GM12878 (cell line): ENCODE data around the gene EIF2D. TPM values are rescaled to one million over a fixed set of nuclear protein-coding genes. Genes with fewer than 3 reads are reported as not detected.
A peak's percentile ranks its signal among the peaks of the same experiment; 100 is the strongest.

ENCODE experiments used
- BMI1 ChIP-seq: fragments of 450-650 bp; IDR thresholded peaks from 2 replicates; pipeline ENCODE4 v1.6.1; 2016; ENCODE audit warnings: mild to moderate bottlenecking, moderate library complexity, borderline replicate concordance
- DPF2 ChIP-seq: fragments of 450-650 bp; IDR thresholded peaks from 2 replicates; pipeline ENCODE4 v1.6.1; 2017; ENCODE audit warnings: mild to moderate bottlenecking
- FOS ChIP-seq: IDR thresholded peaks from 3 replicates; pipeline ENCODE4 v1.6.1; 2011; ENCODE audit warnings: borderline replicate concordance; ENCODE audit not compliant: insufficient read length; ENCODE audit errors: extremely low read depth
- GATAD2B ChIP-seq: fragments of 450-650 bp; conservative IDR thresholded peaks from 2 replicates; pipeline ENCODE4 v1.6.1; 2017; ENCODE audit warnings: low read depth, mild to moderate bottlenecking, moderate library complexity
- HCFC1 ChIP-seq: fragments of 150-350 bp; IDR thresholded peaks from 2 replicates; pipeline ENCODE4 v1.6.1; 2014; ENCODE audit warnings: low read length
- IRF4 ChIP-seq: IDR thresholded peaks from 2 replicates; pipeline ENCODE4 v1.6.1; 2011; ENCODE audit warnings: low read depth, low read length
- JUNB ChIP-seq: IDR thresholded peaks from 2 replicates; pipeline ENCODE4 v1.6.1; 2016; ENCODE audit warnings: antibody characterized with exemption, mild to moderate bottlenecking
- NBN ChIP-seq: fragments of 450-650 bp; IDR thresholded peaks from 2 replicates; pipeline ENCODE4 v1.6.1; 2016
- NFYA ChIP-seq: IDR thresholded peaks from 2 replicates; pipeline ENCODE4 v1.6.1; 2011; ENCODE audit warnings: low read depth, mild to moderate bottlenecking, low read length, improper control_type of control experiment, borderline replicate concordance
- NKRF ChIP-seq: fragments of 450-650 bp; conservative IDR thresholded peaks from 2 replicates; pipeline ENCODE4 v1.6.1; 2017; ENCODE audit warnings: mild to moderate bottlenecking, moderate library complexity
- NR2C2 ChIP-seq: IDR thresholded peaks from 2 replicates; pipeline ENCODE4 v1.6.1; 2011; ENCODE audit warnings: borderline replicate concordance, low read depth; ENCODE audit not compliant: control insufficient read depth, insufficient read length
- PAX5 ChIP-seq: IDR thresholded peaks from 2 replicates; pipeline ENCODE4 v1.6.1; 2011; ENCODE audit warnings: low read depth, low read length, borderline replicate concordance
- PAX8 ChIP-seq: fragments of 450-650 bp; IDR thresholded peaks from 2 replicates; pipeline ENCODE4 v1.6.1; 2017; ENCODE audit warnings: mild to moderate bottlenecking, moderate library complexity
- RAD21 ChIP-seq: IDR thresholded peaks from 2 replicates; pipeline ENCODE4 v1.6.1; 2011; ENCODE audit warnings: mild to moderate bottlenecking, low read depth, low read length, moderate library complexity; ENCODE audit not compliant: insufficient read depth
- SMAD1 ChIP-seq: fragments of 450-650 bp; IDR thresholded peaks from 2 replicates; pipeline ENCODE4 v1.6.1; 2018; ENCODE audit warnings: mild to moderate bottlenecking, low read depth; ENCODE audit not compliant: partially characterized antibody
- SMC3 ChIP-seq: IDR thresholded peaks from 2 replicates; pipeline ENCODE4 v1.6.1; 2011; ENCODE audit warnings: low read length, improper control_type of control experiment, borderline replicate concordance
- SUPT20H ChIP-seq: IDR thresholded peaks from 2 replicates; pipeline ENCODE4 v1.6.1; 2011; ENCODE audit warnings: low read depth, mild to moderate bottlenecking, low read length, moderate library complexity, borderline replicate concordance; ENCODE audit not compliant: control insufficient read depth
- SUZ12 ChIP-seq: fragments of 200-600 bp; sonication (generic); IDR thresholded peaks from one replicate; pipeline ENCODE4 v1.6.1; 2018; ENCODE audit warnings: antibody characterized with exemption, mild to moderate bottlenecking; ENCODE audit not compliant: unreplicated experiment
- TCF7 ChIP-seq: IDR thresholded peaks from 2 replicates; pipeline ENCODE4 v1.6.1; 2014; ENCODE audit warnings: antibody characterized with exemption, borderline replicate concordance
- polyA plus RNA-seq, 11 experiments: library from polyadenylated mRNA; depleted of rRNA in 4 of 11; unstranded in 6 of 11; stranded (reverse) in 5 of 11; fragments of >200 nt; fragmentation: Nextera tagmentation in 4 of 11; fragmentation: Illumina TruSeq in 1 of 11; extraction: Ambion mirVana in 4 of 11; extraction: Trizol in 1 of 11; gene quantifications; 1 replicate in 1 of 11; 2 replicates in 10 of 11; pipeline versions ENCODE4 v1.2.1 to v1.2.3, GENCODE V29; 2011 to 2016; ENCODE audit warnings: inconsistent platforms in 2 of 11, missing spikeins in 2 of 11, low read depth in 1 of 11
- total RNA-seq, 4 experiments: library from RNA; depleted of rRNA in 3 of 4; stranded (reverse); fragments of >200 nt in 3 of 4; fragmentation: Illumina TruSeq in 1 of 4; extraction: Trizol in 1 of 4; gene quantifications; 2 replicates each; pipeline versions ENCODE4 v1.2.1 to v1.2.3, GENCODE V29; 2013 to 2021
- TF ChIP-seq, protein P1 (sequence below): fragments of 450-650 bp; IDR thresholded peaks from 2 replicates; pipeline ENCODE4 v1.6.1; 2017; ENCODE audit warnings: low read depth, mild to moderate bottlenecking, moderate library complexity
- TF ChIP-seq, protein P2 (sequence below): IDR thresholded peaks from 2 replicates; pipeline ENCODE4 v1.6.1; 2012; ENCODE audit warnings: low read depth, low read length, improper control_type of control experiment
- TF ChIP-seq, protein P3 (sequence below): fragments of 450-650 bp; IDR thresholded peaks from 2 replicates; pipeline ENCODE4 v1.6.1; 2017; ENCODE audit warnings: mild to moderate bottlenecking
- TF ChIP-seq, protein P4 (sequence below): IDR thresholded peaks from 2 replicates; pipeline ENCODE4 v1.6.1; 2011; ENCODE audit warnings: mild to moderate bottlenecking, low read depth, low read length, moderate library complexity; ENCODE audit not compliant: insufficient replicate concordance

EIF2D gene
- total and polyA plus RNA-seq, 10 of the 15 experiments (the other 5 are each of a cell fraction or from before 2014, with no cell fraction given) = 65.2 to 133 (median 79.0) TPM

GRCh38 chr1:206556750-206557635, 55.3 kb downstream of the EIF2D start (continued):
- TF ChIP-seq, protein P1, sequence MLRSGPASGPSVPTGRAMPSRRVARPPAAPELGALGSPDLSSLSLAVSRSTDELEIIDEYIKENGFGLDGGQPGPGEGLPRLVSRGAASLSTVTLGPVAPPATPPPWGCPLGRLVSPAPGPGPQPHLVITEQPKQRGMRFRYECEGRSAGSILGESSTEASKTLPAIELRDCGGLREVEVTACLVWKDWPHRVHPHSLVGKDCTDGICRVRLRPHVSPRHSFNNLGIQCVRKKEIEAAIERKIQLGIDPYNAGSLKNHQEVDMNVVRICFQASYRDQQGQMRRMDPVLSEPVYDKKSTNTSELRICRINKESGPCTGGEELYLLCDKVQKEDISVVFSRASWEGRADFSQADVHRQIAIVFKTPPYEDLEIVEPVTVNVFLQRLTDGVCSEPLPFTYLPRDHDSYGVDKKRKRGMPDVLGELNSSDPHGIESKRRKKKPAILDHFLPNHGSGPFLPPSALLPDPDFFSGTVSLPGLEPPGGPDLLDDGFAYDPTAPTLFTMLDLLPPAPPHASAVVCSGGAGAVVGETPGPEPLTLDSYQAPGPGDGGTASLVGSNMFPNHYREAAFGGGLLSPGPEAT = no peak; the same call in 1 of the 2 replicates
- no peak for TF ChIP-seq RAD21
- no peak for TF ChIP-seq SMC3
- TF ChIP-seq HCFC1 = no peak
- TF ChIP-seq, protein P2, sequence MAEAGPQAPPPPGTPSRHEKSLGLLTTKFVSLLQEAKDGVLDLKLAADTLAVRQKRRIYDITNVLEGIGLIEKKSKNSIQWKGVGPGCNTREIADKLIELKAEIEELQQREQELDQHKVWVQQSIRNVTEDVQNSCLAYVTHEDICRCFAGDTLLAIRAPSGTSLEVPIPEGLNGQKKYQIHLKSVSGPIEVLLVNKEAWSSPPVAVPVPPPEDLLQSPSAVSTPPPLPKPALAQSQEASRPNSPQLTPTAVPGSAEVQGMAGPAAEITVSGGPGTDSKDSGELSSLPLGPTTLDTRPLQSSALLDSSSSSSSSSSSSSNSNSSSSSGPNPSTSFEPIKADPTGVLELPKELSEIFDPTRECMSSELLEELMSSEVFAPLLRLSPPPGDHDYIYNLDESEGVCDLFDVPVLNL = no peak
- TF ChIP-seq BMI1 = no peak
- no peak for TF ChIP-seq NFYA
- TF ChIP-seq SUPT20H = no peak
- TF ChIP-seq SUZ12 = no peak
- TF ChIP-seq, protein P3, sequence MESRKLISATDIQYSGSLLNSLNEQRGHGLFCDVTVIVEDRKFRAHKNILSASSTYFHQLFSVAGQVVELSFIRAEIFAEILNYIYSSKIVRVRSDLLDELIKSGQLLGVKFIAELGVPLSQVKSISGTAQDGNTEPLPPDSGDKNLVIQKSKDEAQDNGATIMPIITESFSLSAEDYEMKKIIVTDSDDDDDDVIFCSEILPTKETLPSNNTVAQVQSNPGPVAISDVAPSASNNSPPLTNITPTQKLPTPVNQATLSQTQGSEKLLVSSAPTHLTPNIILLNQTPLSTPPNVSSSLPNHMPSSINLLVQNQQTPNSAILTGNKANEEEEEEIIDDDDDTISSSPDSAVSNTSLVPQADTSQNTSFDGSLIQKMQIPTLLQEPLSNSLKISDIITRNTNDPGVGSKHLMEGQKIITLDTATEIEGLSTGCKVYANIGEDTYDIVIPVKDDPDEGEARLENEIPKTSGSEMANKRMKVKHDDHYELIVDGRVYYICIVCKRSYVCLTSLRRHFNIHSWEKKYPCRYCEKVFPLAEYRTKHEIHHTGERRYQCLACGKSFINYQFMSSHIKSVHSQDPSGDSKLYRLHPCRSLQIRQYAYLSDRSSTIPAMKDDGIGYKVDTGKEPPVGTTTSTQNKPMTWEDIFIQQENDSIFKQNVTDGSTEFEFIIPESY = no peak
- TF ChIP-seq SMAD1 = no peak
- no peak for TF ChIP-seq TCF7
- peak; percentile 80 for TF ChIP-seq GATAD2B
- TF ChIP-seq PAX8 = no peak
- TF ChIP-seq FOS = no peak
- peak; percentile 48; the same call in 1 of the 2 replicates for TF ChIP-seq NBN
- TF ChIP-seq DPF2 = peak; percentile 93
- TF ChIP-seq, protein P4, sequence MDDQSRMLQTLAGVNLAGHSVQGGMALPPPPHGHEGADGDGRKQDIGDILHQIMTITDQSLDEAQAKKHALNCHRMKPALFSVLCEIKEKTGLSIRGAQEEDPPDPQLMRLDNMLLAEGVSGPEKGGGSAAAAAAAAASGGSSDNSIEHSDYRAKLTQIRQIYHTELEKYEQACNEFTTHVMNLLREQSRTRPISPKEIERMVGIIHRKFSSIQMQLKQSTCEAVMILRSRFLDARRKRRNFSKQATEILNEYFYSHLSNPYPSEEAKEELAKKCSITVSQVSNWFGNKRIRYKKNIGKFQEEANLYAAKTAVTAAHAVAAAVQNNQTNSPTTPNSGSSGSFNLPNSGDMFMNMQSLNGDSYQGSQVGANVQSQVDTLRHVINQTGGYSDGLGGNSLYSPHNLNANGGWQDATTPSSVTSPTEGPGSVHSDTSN = no peak
- no peak for TF ChIP-seq JUNB
- TF ChIP-seq NKRF = peak; percentile 68
- TF ChIP-seq PAX5 = peak; percentile 40; the same call in 1 of the 2 replicates
- no peak for TF ChIP-seq IRF4
- no peak for TF ChIP-seq NR2C2
